Activated T-helper 2 cell treated with anti-CD3 and anti-CD28 coated beads, Interferon-gamma antibody, Interleukin-2, Interleukin-4, amounts not matched to agents 10 μg/mL and 5 μg/mL and 100 μg/mL, durations not matched to agents 14 hours and 24 hours and 36 hours (primary cell): ENCODE measurements around the gene PRR36. TPM values are rescaled to one million over a fixed set of nuclear protein-coding genes. Genes with fewer than 3 reads are reported as not detected.
"Not testable (repeated sequence)": the region's sequence is repeated elsewhere in the genome, so short reads cannot be mapped to it uniquely, and the experiment has no call there.

ENCODE experiments used
- DNase-seq: peaks from one replicate; pipeline ENCODE4 v3.0.0; 2021; ENCODE audit warnings: low spot score
- H3K27ac Mint-ChIP-seq: one replicate; pipeline ENCODE4 v1.8.0; 2021; ENCODE audit warnings: mixed read lengths
- H3K27me3 Mint-ChIP-seq: one replicate; pipeline ENCODE4 v1.8.0; 2021; ENCODE audit warnings: low read depth, mixed read lengths
- H3K36me3 Mint-ChIP-seq: one replicate; pipeline ENCODE4 v1.8.0; 2021; ENCODE audit warnings: low read depth, mixed read lengths
- H3K4me1 Mint-ChIP-seq: one replicate; pipeline ENCODE4 v1.8.0; 2021; ENCODE audit warnings: low read depth, mixed read lengths
- H3K4me3 Mint-ChIP-seq: one replicate; pipeline ENCODE4 v1.8.0; 2021; ENCODE audit warnings: low read depth, mild to moderate bottlenecking, moderate library complexity, mixed read lengths
- H3K9me3 Mint-ChIP-seq: one replicate; pipeline ENCODE4 v1.8.0; 2021; ENCODE audit warnings: mixed read lengths
- intact Hi-C: fragments of 100-400 bp; cut with micrococcal nuclease; formaldehyde crosslinking; loops from one replicate; pipeline ENCODE4 v1.15.1; 2023
- total RNA-seq: library from RNA; stranded (reverse); gene quantifications from 2 replicates; pipeline ENCODE4 v1.2.3, GENCODE V29; 2022

PRR36 gene
- total RNA-seq, 1 donor from 2014 or later, result 0.05 TPM

DNA sequence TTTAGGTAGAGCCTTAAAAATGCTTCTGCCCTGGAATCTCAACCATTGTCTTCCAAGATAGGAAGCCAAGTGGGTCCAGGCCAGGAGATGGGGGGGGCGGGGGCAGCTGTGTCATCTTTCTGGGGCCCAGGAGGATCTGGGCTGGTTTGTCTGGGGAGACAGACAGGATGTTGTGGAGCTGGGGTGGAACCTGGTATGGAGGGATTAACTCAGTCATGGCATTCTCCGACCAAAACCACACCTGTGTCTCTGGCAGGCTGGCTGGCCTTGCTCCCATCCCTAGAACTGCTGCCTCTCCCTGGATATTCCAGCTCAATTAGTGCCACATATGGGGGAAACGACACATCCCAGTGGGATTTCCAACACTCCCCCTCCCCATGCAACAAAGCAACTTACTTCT, 26.7 kb upstream of the PRR36 start:
- intact Hi-C loops, result no loop called here
- Mint-ChIP-seq H3K4me1 (peaks cover 22% of the 10 kb centered on the region), H3K27me3 (no peaks in the 10 kb centered on the region), H3K36me3 (peaks cover 12% of the 10 kb centered on the region), H3K27ac (no peak overlapping the region), H3K9me3 (no peaks in the 10 kb centered on the region), H3K4me3 (no peak overlapping the region)
- DNase-seq, result no peak

DNA sequence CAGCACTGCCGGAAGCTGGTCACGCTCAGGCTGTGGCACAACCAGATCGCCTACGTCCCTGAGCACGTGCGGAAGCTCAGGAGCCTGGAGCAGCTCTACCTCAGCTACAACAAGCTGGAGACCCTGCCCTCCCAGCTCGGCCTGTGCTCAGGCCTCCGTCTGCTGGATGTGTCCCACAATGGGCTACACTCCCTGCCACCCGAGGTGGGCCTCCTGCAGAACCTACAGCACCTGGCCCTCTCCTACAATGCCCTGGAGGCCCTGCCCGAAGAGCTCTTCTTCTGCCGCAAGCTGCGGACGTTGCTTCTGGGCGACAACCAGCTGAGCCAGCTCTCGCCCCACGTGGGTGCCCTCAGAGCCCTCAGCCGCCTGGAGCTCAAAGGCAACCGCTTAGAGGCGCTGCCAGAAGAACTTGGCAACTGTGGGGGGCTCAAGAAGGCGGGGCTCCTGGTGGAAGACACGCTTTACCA, 26.2 kb upstream of the PRR36 start:
- peaks cover 7% of the 10 kb centered on the region for H3K36me3 Mint-ChIP-seq
- H3K27ac Mint-ChIP-seq, result no peak overlapping the region
- no peaks in the 10 kb centered on the region for H3K9me3 Mint-ChIP-seq
- H3K4me1 Mint-ChIP-seq, result peaks cover 19% of the 10 kb centered on the region
- intact Hi-C loops, result no loop called here
- no peaks in the 10 kb centered on the region for H3K27me3 Mint-ChIP-seq
- no peak for DNase-seq
- H3K4me3 Mint-ChIP-seq, result no peak overlapping the region

DNA sequence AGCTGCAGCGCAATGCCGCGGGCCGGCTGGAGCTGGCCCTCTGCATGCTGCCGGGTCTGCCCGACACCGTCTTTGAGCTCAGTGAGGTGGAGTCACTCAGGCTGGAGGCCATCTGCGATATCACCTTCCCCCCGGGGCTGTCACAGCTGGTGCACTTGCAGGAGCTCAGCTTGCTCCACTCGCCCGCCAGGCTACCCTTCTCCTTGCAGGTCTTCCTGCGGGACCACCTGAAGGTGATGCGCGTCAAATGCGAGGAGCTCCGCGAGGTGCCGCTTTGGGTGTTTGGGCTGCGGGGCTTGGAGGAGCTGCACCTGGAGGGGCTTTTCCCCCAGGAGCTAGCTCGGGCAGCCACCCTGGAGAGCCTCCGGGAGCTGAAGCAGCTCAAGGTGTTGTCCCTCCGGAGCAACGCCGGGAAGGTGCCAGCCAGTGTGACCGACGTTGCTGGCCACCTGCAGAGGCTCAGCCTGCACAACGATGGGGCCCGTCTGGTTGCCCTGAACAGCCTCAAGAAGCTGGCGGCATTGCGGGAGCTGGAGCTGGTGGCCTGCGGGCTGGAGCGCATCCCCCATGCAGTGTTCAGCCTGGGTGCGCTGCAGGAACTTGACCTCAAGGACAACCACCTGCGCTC, 25.7 kb upstream of the PRR36 start:
- DNase-seq, result no peak
- no peaks in the 10 kb centered on the region for H3K27me3 Mint-ChIP-seq
- no peak overlapping the region for H3K27ac Mint-ChIP-seq
- H3K4me3 Mint-ChIP-seq, result no peak overlapping the region
- intact Hi-C loops, result no loop called here
- H3K36me3 Mint-ChIP-seq, result peaks cover 3% of the 10 kb centered on the region
- no peaks in the 10 kb centered on the region for H3K9me3 Mint-ChIP-seq
- peaks cover 15% of the 10 kb centered on the region for H3K4me1 Mint-ChIP-seq

DNA sequence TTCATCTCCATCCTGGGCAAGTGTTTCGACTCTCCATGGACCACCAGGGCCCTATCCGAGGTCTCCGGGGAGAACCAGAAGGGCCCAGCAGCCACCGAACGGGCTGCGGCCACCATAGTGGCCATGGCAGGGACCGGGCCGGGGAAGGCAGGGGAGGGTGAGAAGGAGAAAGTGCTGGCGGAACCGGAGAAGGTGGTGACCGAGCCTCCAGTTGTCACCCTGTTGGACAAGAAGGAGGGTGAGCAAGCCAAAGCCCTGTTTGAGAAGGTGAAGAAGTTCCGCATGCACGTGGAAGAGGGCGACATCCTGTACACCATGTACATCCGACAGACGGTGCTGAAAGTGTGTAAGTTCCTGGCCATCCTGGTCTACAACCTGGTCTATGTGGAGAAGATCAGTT, 24.8 kb upstream of the PRR36 start:
- intact Hi-C loops, result no loop called here
- H3K27ac Mint-ChIP-seq, result no peak overlapping the region
- H3K4me1 Mint-ChIP-seq, result peaks cover 13% of the 10 kb centered on the region
- no peak for DNase-seq
- no peaks in the 10 kb centered on the region for H3K27me3 Mint-ChIP-seq
- no peak overlapping the region for H3K4me3 Mint-ChIP-seq
- no peaks in the 10 kb centered on the region for H3K9me3 Mint-ChIP-seq
- no peaks in the 10 kb centered on the region for H3K36me3 Mint-ChIP-seq

DNA sequence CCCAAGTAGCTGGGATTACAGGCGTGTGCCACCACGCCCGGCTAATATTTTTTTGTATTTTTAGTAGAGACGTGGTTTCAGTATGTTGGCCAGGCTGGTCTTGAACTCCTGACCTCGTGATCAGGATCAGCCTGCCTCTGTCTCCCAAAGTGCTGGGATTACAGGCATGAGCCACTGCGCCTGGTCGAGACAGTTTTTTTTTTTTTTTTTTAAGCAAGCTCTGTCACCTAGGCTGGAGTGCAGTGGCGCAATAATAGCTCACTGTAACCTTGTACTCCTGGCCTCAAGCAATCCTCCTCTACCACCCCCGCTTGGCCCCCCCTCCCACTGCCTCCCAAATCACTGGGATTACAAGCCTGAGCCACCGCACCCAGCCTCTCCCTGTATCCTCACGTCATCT, 23.1 kb upstream of the PRR36 start:
- no peak overlapping the region for H3K4me3 Mint-ChIP-seq
- intact Hi-C loops, result no loop called here
- no peak for DNase-seq
- H3K27ac Mint-ChIP-seq, result no peak overlapping the region
- H3K36me3 Mint-ChIP-seq, result no peaks in the 10 kb centered on the region
- no peaks in the 10 kb centered on the region for H3K27me3 Mint-ChIP-seq
- no peaks in the 10 kb centered on the region for H3K9me3 Mint-ChIP-seq
- peaks cover 3% of the 10 kb centered on the region for H3K4me1 Mint-ChIP-seq

DNA sequence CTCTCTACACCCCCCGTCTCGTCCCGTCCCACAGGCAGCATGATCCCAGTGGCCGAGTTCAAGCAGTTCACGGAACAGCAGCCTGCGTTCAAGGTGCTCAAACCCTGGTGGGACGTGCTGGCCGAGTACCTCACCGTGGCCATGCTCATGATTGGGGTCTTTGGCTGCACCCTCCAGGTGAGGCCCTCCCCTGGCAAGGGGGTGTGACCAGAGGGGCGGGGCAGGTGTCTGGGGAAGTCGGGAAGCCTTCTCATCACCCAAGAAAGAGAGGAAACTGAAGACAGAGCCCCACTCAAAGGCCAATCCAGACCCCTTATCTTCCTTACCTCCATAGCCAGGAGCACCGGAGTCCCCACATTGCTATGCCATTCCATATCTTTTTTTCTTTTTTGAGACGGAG, 21.4 kb upstream of the PRR36 start:
- Mint-ChIP-seq H3K27ac (no peak overlapping the region), H3K4me3 (no peak overlapping the region), H3K9me3 (no peaks in the 10 kb centered on the region), H3K4me1 (peaks cover 3% of the 10 kb centered on the region), H3K36me3 (no peaks in the 10 kb centered on the region), H3K27me3 (no peaks in the 10 kb centered on the region)
- intact Hi-C loops, result no loop called here
- DNase-seq, result no peak

DNA sequence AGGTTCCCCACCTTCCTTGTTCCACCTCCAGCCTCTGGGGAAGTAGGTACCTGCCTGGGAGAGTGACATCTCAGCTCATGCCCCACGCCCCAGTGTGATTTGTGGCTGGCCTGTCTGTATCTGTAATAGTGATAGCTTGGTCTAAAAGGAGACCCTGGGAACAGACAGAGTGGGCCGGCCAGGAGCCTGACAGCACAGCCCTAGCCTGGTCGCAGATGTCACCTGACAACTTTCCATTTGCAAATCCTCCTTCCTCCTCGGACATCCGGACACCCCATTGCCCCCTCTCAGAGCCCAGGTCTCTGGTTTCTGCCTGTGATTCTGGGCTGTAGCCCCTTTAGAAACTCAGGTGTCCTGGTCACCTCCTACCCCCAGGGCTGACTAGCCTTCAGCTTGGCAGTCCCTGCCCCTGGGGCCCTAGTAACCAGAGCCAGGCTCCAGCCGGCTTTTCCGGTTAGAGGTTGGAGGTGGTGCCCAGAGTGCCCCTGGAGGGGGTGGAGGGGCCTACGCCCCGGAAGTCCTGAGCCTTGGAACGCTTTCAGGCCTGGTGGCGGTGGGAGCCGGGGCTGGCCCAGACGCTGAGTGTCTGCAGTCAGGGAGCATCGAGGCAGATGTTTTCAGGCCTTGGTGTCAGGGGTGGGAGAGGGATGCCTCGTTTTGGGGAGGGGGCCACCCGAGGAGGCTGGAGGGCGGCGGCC, 20.6 kb upstream of the PRR36 start:
- no peak overlapping the region for H3K4me3 Mint-ChIP-seq
- peaks cover 3% of the 10 kb centered on the region for H3K4me1 Mint-ChIP-seq
- DNase-seq, result no peak
- H3K36me3 Mint-ChIP-seq, result no peaks in the 10 kb centered on the region
- H3K27me3 Mint-ChIP-seq, result peaks cover 4% of the 10 kb centered on the region
- intact Hi-C loops, result no loop called here
- H3K9me3 Mint-ChIP-seq, result no peaks in the 10 kb centered on the region
- no peak overlapping the region for H3K27ac Mint-ChIP-seq

DNA sequence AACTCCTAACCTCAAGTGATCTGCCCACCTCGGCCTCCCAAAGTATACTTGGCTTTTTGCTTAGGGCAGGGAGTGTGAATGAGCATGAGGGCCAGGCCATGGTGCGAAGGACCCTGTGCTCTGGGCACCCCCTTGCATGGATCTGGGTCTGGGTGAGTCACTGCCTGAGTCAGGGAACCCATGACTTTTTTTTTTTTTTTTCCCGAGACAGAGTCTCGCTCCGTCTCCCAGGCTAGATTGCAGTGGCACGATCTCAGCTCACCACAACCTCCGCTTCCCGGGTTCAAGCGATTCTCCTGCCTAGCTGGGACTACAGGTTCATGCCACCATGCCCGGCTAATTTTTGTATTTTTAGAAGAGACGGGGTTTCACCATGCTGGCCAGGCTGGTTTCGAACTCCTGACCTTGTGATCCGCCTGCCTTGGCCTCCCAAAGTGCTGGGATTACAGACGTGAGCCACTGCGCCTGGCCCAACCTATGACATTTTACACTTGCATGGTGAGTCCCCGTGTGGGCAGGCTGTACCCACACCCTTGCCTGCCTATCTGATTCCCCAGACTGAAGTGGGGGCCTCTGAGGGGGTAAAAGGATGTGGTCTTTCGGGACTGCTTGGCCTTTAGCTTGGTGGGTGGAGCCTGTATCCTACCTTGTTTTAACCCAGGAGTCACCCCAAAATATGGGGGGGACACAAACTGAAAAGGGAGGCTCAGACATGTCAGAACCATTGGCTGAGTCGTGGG, 19.3 kb upstream of the PRR36 start:
- intact Hi-C loops, H3K4me1 Mint-ChIP-seq, DNase-seq, H3K27me3 Mint-ChIP-seq, H3K36me3 Mint-ChIP-seq, H3K4me3 Mint-ChIP-seq, H3K27ac Mint-ChIP-seq, H3K9me3 Mint-ChIP-seq: not testable (repeated sequence)

DNA sequence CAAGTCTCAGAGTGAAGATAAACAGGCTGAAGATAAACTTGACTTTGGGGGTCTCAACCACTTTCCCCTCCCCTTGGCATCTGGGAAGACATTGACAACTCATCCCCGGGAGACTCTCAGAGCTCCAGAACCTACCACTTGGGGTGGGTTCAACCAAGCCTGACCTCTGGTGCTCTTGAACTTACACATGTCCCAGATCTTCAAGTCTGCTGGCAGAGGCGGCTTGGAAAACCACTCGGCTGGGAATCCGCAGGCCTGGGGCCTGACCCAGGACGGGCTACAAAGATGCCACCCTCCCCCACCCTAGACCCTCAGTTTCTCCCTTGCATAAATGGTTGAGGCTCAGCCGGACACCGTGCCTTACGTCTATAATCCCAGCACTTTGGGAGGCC, 14.6 kb upstream of the PRR36 start:
- no peak for DNase-seq
- H3K27ac Mint-ChIP-seq, result no peak overlapping the region
- H3K4me3 Mint-ChIP-seq, result no peak overlapping the region
- H3K4me1 Mint-ChIP-seq, result peaks cover 2% of the 10 kb centered on the region
- H3K36me3 Mint-ChIP-seq, result no peaks in the 10 kb centered on the region
- intact Hi-C loops, result loop anchor here (10.0 kb wide), 1 partner anchor 736 kb away; no protein-coding TSS in a partner anchor
- peaks cover 10% of the 10 kb centered on the region for H3K27me3 Mint-ChIP-seq
- H3K9me3 Mint-ChIP-seq, result no peaks in the 10 kb centered on the region

DNA sequence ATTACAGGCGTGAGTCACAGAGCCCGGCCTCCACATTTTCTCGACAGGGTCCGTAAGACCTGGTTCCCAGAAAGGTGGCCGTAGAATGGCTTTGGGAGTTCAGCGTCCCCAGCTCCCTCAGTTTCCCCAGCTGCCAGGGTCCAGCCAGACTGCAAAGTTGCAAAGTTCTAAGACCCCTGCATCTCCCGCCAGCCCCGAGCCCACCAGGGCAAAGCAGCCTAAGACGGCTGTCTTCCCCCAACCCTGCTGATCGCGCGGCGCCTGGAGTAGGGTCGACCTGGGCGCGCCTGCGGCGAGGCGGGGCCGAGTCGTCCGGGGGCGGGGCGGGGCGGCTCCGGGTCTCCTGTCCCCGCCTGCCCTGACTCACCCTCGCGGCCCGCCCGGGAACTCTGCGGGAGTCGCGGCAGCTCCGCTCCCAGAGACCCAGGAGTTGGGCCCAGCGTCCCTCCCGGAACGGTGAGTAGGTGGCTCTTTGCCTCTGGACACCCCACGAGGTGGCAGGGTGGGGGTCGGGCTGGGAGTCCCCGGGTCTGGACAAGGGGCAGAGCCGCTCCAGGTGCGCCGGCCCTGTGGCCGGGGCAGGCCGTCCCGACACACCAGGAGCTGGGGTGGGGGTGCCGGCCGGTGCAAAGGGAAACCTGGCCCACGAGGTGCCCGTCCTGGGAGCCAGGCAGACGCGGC, 14.1 kb upstream of the PRR36 start, which contains the start of gene LRRC8E:
Gene LRRC8E, plus strand, starts transcription at position 366 of the 681 bp plus-strand sequence. CDS start 7,094 bp downstream, outside the sequence.
- no peak within 1 kb of the TSS for H3K4me3 Mint-ChIP-seq
- no peaks in the 10 kb centered on the region for H3K36me3 Mint-ChIP-seq
- intact Hi-C loops, result loop anchor here (10.0 kb wide), 1 partner anchor 737 kb away; no protein-coding TSS in a partner anchor
- H3K4me1 Mint-ChIP-seq, result peaks cover 1% of the 10 kb centered on the region
- peaks cover 10% of the 10 kb centered on the region for H3K27me3 Mint-ChIP-seq
- H3K9me3 Mint-ChIP-seq, result no peaks in the 10 kb centered on the region
- H3K27ac Mint-ChIP-seq, result no peak within 1 kb of the TSS
- no peak for DNase-seq

DNA sequence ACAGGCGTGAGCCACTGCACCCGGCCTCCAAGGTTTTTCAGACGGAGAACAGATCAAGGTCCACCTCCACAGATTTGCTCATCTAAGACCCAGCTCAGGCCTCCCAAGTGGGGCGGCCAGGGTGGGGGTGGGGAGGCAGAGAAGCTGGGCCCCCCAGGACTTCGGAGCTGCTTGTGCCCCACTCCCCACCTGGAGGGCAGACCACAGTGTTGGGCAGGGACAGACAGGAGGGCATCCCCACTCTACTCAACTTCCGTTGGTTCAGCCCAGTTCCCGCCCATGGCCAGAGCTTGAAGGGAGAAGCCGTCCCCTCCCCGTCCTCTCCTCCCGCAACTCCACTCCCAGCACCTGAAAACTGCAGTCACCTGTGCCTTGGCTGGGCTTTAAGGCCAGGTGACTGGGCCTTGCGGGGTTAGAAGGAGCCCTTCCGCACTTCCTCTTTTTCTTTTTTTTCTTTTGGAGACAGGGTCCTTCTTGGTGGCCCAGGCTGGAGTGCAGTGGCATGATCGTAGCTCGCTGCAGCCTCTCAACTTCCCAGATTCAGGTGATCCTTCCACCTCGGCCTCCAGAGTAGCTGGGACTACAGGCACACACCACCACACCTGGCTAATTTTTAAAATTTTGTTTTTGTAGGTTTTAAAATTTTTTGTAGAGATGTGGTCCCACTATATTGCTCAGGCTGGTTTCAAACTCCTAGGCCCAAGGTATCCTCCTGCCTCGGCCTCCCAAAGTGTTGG, 13.4 kb upstream of the PRR36 start:
- Mint-ChIP-seq H3K27me3 (peaks cover 10% of the 10 kb centered on the region), H3K9me3 (no peaks in the 10 kb centered on the region), H3K27ac (no peak overlapping the region), H3K36me3 (no peaks in the 10 kb centered on the region), H3K4me3 (no peak overlapping the region), H3K4me1 (peaks cover 1% of the 10 kb centered on the region)
- DNase-seq, result no peak
- intact Hi-C loops, result loop anchor here (10.0 kb wide), 1 partner anchor 737 kb away; no protein-coding TSS in a partner anchor

DNA sequence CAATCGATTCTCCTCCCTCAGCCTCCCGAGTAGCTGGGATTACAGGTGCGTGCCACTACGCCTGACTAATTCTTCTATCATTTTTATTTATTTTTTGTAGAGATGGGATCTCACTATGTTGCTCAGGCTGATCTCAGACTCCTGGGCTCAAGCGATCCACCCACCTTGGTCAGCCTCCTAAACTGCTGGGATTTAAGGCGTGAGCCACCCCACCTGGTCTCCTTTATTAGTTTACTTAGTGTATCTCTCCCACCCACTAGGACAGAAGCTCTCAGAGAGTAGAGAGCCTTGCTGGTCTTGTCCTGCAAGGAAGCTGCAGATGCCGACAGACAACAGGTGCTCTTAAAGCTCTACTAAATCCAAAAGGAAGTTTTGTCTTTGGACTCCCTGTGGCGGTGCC, 11.6 kb upstream of the PRR36 start:
- Mint-ChIP-seq H3K4me3 (no peak overlapping the region), H3K27me3 (peaks cover 10% of the 10 kb centered on the region), H3K27ac (no peak overlapping the region), H3K4me1 (peaks cover 1% of the 10 kb centered on the region), H3K9me3 (no peaks in the 10 kb centered on the region), H3K36me3 (no peaks in the 10 kb centered on the region)
- intact Hi-C loops, result loop anchor here (10.0 kb wide), 1 partner anchor 739 kb away; no protein-coding TSS in a partner anchor
- no peak for DNase-seq
